Breast epithelium (tissue), 4 donors: ENCODE measurements around the gene ORMDL3. TPM values are rescaled to one million over a fixed set of nuclear protein-coding genes. Genes with fewer than 3 reads are reported as not detected.
"Not testable (repeated sequence)": the region's sequence is repeated elsewhere in the genome, so short reads cannot be mapped to it uniquely, and the experiment has no call there.

Experiments used
- DNase-seq, 2 donors: peaks; one replicate each; pipeline ENCODE4 v3.0.0-alpha.2; 2019; ENCODE audit warnings: low spot score in 2 of 2
- H3K27ac ChIP-seq, 2 donors: fragments of 200-600 bp; sonication (generic) in 1 of 2; one replicate each; pipeline ENCODE4 v1.5.1; 2016 to 2019; ENCODE audit warnings: mild to moderate bottlenecking in 1 of 2
- H3K27me3 ChIP-seq, 2 donors: fragments of 200-600 bp; sonication (generic) in 1 of 2; one replicate each; pipeline versions ENCODE4 v1.5.1 to v1.6.0; 2017 to 2019; ENCODE audit warnings: control low read depth in 1 of 2, mild to moderate bottlenecking in 1 of 2
- H3K36me3 ChIP-seq: fragments of 200-600 bp; one replicate; pipeline ENCODE4 v1.5.1; 2019
- H3K4me1 ChIP-seq, 2 donors: fragments of 200-600 bp; sonication (generic); one replicate each; pipeline ENCODE4 v1.5.1; 2016 to 2019; ENCODE audit warnings: control low read depth in 1 of 2
- H3K4me3 ChIP-seq, 3 donors: fragments of 200-600 bp; sonication (generic); 1 replicate in 2 of 3; 2 replicates in 1 of 3; pipeline ENCODE4 v1.5.1; 2016 to 2019; ENCODE audit warnings: mild to moderate bottlenecking in 3 of 3, moderate library complexity in 2 of 3
- H3K9me3 ChIP-seq, 2 donors: fragments of 200-600 bp; sonication (generic) in 1 of 2; one replicate each; pipeline ENCODE4 v1.5.1; 2016 to 2019; ENCODE audit warnings: control low read depth in 1 of 2
- CTCF ChIP-seq, 3 donors: fragments of 450-650 bp; IDR thresholded peaks; one replicate each; pipeline ENCODE4 v1.5.1; 2016 to 2017; ENCODE audit warnings: antibody characterized with exemption in 3 of 3, mild to moderate bottlenecking in 3 of 3, moderate library complexity in 3 of 3
- POLR2A ChIP-seq: fragments of 450-650 bp; IDR thresholded peaks from one replicate; pipeline ENCODE4 v1.6.1; 2016; ENCODE audit warnings: antibody characterized with exemption, mild to moderate bottlenecking, moderate library complexity
- POLR2AphosphoS5 ChIP-seq, 3 donors: sonication (generic); formaldehyde crosslinking; IDR thresholded peaks; one replicate each; pipeline ENCODE4 v1.6.1; 2017; ENCODE audit warnings: antibody characterized with exemption in 3 of 3
- intact Hi-C: fragments of 100-400 bp; cut with DNase I; formaldehyde crosslinking; loops from one replicate; pipeline ENCODE4 v1.15.1; 2023; ENCODE audit warnings: low total_unique reads
- total RNA-seq, 3 donors: library from RNA; depleted of rRNA; stranded (reverse); fragments of >200 nt; gene quantifications; one replicate each; pipeline ENCODE4 v1.1.0, GENCODE V29; 2016

ORMDL3 gene
- total RNA-seq, 3 donors from 2014 or later = 90.5 to 158 (median 104) TPM

- Histone ChIP-seq H3K9me3 (no peaks in the 10 kb centered on the region), H3K4me1 (no peaks in the 10 kb centered on the region), H3K4me3 (no peak overlapping the region), H3K27ac (no peak overlapping the region), H3K27me3 (no peaks in the 10 kb centered on the region), H3K36me3 (no peaks in the 10 kb centered on the region)
- no peak for TF ChIP-seq POLR2AphosphoS5 (IDR thresholded peaks at IDR 0.05)
- DNase-seq = no peak
- intact Hi-C loops = no loop called here
Observed at GRCh38 chr17:39908789-39909352, 18.5 kb downstream of the ORMDL3 start.

GRCh38 chr17:39904990-39905288, 22.5 kb downstream of the ORMDL3 start:
- H3K4me3 ChIP-seq = no peak overlapping the region
- TF ChIP-seq POLR2A (no peak), CTCF (IDR thresholded peaks at IDR 0.05) (no peak), POLR2AphosphoS5 (IDR thresholded peaks at IDR 0.05) (no peak)
- no peak overlapping the region for H3K27ac ChIP-seq
- H3K36me3 ChIP-seq = no peaks in the 10 kb centered on the region
- H3K27me3 ChIP-seq = no peaks in the 10 kb centered on the region
- DNase-seq = no peak
- no peaks in the 10 kb centered on the region for H3K9me3 ChIP-seq
- no peaks in the 10 kb centered on the region for H3K4me1 ChIP-seq
- intact Hi-C loops = no loop called here

- intact Hi-C loops = no loop called here
- Histone ChIP-seq H3K36me3 (no peaks in the 10 kb centered on the region), H3K4me1 (no peaks in the 10 kb centered on the region), H3K27ac (no peak overlapping the region), H3K27me3 (no peaks in the 10 kb centered on the region), H3K4me3 (no peak overlapping the region), H3K9me3 (no peaks in the 10 kb centered on the region)
- no peak for DNase-seq
- TF ChIP-seq CTCF (IDR thresholded peaks at IDR 0.05) (no peak), POLR2A (no peak), POLR2AphosphoS5 (IDR thresholded peaks at IDR 0.05) (no peak)
Observed at GRCh38 chr17:39903158-39903884, 24.1 kb downstream of the ORMDL3 start.

GRCh38 chr17:39902027-39902426, 25.4 kb downstream of the ORMDL3 start:
- H3K27me3 ChIP-seq, H3K4me1 ChIP-seq, intact Hi-C loops: not testable (repeated sequence)

GRCh38 chr17:39899215-39899614, 28.2 kb downstream of the ORMDL3 start:
- H3K9me3 ChIP-seq = no peaks in the 10 kb centered on the region
- no peaks in the 10 kb centered on the region for H3K4me1 ChIP-seq
- no peak for DNase-seq
- TF ChIP-seq POLR2AphosphoS5 (IDR thresholded peaks at IDR 0.05) (no peak), CTCF (IDR thresholded peaks at IDR 0.05) (no peak), POLR2A (no peak)
- intact Hi-C loops = no loop called here
- H3K36me3 ChIP-seq = no peaks in the 10 kb centered on the region
- no peak overlapping the region for H3K4me3 ChIP-seq
- H3K27ac ChIP-seq = no peak overlapping the region
- no peaks in the 10 kb centered on the region for H3K27me3 ChIP-seq

More at GRCh38 chr17:39902027-39902426, 25.4 kb downstream of the ORMDL3 start:
- DNase-seq, H3K27ac ChIP-seq, H3K9me3 ChIP-seq, H3K36me3 ChIP-seq, H3K4me3 ChIP-seq: not testable (repeated sequence)

- no peaks in the 10 kb centered on the region for H3K4me1 ChIP-seq
- no peaks in the 10 kb centered on the region for H3K27me3 ChIP-seq
- H3K27ac ChIP-seq = no peak overlapping the region
- TF ChIP-seq POLR2AphosphoS5 (IDR thresholded peaks at IDR 0.05) = no peak
- TF ChIP-seq POLR2A = no peak
- no peak for TF ChIP-seq CTCF (IDR thresholded peaks at IDR 0.05)
- H3K9me3 ChIP-seq = no peaks in the 10 kb centered on the region
- intact Hi-C loops = no loop called here
- no peak overlapping the region for H3K4me3 ChIP-seq
- H3K36me3 ChIP-seq = no peaks in the 10 kb centered on the region
- no peak for DNase-seq
Observed at GRCh38 chr17:39898088-39898487, 29.3 kb downstream of the ORMDL3 start.
